Stimulated activated CD8-positive, alpha-beta memory T cell treated with anti-CD3 and anti-CD28 coated beads, Interleukin-4, amount 100 ng/mL, for 24 hours (primary cell): ENCODE data around the gene C16orf89.
"Not testable (repeated sequence)": the region's sequence is repeated elsewhere in the genome, so short reads cannot be mapped to it uniquely, and the experiment has no call there.

Experiments
- DNase-seq: peaks from one replicate; pipeline ENCODE4 v3.0.0-alpha.2; 2020; ENCODE audit warnings: low read depth

The C16orf89 gene

DNA sequence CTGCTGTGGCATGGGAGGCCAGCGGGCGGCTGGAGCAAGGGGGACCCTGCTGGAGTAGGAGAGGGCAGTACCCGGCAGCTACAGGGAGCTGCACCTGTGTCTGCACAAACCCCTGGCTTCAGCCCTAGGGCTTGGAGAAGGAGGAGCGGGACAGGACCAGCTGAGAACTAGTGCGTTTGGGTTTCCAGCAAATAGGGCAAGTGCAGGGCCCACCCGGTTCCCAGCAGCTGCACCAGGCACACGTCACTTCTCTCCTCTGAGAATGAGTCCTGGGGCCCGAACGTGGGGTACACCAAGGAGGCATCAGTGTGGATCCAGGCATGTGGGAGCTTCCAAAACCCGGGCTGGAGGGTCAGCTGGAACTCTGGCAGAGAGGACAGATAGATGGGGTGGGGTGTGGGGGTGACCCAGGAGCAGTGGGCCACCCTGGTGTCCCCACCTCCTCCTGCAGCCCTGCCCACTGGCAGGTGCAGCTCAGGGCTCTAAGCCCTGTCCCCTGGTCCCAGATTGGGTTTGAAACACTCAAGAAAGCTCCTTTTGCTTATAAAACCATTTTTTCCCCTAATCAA, 5.6 kb downstream of the C16orf89 start:
- DNase-seq = no peak

DNA sequence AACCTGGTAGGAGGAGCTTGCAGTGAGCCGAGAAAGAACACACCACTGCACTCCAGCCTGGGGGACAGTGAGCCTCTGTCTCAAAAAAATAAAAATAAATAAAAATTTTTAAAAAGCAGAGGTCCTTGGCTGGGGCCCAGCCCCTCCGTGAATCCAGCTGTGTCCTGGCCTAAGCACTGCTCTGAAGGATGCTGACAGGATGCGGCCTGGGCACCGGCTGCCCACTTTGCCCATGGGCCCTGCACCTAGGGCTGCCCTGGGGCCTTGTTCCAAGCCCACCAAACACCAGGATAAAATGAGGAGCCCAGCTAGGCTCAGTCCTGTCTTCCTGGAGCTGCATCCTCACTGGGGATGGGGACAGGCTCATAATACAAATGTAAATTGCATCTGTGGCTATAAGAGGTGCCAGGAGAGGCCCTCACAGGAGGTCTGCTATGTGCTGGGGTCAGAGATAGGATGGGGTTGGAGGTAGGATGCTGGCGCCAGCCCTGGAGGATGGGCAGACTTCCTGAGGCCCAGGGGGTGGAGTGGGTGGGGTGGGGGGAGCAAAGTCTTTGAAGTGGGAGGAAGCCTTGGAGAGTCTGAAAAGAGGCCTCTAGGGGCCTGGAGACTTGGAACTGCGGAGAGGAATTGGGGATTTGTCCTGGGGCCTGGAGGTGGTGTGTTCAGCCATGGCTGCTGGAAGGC, 6.2 kb downstream of the C16orf89 start:
- no peak for DNase-seq

DNA sequence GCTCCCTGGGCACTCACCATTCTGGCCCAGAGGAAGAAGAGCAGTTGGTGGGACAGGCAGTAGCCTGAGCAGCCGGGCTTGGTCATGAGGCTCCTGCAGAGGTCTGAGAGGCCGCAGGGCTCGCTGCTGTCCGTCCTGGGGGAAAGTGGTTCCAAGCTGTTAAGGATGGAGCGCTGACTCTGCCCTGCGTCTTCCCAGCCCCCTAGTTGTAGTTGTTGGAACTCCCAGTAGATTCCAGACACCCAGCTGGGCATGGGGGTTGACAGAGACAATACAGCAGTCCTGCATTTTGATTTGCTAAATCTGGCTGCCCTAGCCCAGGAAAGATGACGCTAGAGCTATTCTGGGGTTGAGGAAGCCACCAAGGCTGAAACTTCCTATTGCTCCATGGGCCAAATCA, 7.3 kb downstream of the C16orf89 start:
- DNase-seq = no peak

DNA sequence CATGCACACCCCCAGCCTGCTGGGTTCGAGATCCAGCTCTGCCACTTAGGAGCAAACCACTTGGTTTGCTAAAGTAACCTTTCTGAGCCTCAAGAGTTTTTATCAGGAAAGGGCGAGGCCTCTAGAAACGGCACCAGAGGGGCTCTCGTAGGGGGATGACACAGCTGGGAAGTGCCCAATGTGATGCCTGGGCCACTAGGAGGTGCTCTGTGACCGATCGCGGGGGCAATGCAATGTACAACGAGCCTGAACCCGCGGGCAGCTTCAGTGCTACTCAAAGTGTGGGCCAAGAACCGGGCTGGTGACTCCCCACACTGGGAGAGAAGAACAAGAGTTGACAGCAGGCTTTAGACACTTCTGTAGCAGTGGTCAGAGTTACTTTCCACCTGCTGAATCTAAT, 9.4 kb downstream of the C16orf89 start:
- DNase-seq = peak; percentile 30

DNA sequence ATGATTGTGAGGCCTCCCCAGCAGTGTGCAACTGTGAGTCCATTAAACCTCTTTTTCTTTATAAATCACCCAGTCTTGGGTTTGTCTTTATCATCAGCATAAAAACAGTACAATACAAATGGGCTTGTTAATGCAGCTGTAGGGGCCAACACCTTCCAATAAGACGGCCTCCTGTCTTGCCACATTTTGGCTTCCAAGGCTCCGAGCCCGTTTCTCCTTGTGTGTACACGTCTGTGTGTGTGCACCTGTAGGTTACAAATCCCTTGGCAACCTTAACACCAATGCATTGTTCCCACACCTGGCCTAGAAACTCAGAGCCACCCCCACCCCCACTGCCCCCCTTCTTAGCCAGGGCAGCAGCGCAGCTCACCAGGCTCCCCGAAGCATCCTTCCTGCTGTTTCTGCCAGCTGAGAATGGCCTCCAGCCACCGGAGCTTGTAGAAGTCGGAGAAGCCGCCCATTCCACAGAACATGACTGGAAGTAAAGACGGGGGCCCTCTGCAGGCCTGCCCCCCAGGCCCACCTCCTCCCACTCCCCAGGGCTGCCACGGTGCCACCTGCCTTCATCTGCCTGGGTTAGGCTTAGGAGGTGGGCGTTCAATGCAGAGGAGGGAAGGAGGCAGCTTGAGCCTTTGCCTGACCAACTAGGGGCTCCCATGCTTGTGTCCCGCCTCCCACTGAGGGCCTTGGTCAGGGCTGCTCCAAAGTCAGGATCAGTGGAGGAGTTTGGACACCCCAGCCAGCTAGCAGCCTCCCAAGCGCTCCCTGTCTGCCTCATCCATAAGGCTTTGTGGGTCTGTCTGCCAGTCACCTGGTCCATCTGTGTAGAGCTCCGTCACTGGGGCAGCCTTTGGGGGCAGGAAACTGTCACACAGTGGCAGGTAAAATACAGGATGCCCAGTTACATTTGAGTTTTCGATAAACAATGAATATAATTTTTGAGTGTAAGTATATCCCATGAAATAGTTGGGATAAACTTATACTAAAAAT, 10.6 kb downstream of the C16orf89 start:
- no peak for DNase-seq

DNA sequence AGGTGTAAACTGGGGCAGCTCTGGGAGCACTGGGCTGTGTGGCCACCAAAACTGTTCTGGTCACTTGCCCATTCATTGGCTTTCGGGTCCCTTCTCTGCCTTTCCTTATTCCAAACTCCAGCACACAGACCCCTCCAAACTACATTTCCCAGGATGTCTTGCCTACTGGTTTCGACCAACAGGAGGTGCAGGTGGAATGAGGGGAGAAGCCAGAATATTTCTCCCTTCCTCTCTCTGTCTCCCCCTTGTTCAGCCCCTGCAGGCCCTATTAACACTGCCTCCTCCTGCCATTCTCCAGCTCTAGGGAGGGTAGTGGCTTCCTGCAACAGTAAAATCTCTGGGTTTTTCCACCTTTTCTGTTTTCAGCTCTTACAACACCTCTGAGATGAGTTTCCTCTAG, 18.8 kb downstream of the C16orf89 start:
- DNase-seq = no peak

DNA sequence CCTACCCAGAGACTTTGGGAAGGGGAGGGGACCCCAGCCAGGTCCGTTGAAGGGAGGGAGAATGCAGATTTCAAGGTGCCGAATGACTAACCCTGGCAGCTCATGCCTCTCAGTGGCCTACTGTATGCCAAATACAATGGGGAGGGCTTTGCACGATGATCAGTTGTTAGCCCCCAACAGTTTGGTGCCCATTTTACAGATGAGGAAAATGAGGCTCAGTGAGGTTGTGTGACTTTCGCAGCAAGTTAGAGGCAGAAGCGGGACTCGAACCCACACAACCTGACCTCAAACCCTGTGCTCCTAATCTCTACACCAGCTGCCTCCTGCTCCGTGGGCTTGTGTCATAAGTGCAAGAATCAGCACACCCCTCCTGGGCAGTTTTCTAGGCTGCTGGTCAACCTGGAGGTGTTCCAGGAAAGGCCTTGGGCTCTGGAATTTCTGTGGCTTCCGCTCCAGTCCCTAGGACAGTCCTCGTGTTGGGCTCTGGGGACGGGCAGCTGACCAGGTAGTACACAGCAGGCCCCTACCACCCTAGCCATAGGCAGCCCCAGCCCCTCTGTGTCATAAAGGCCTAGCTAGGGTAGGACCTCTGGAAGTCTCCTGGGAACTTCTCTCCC, 20.1 kb downstream of the C16orf89 start:
- DNase-seq = no peak

DNA sequence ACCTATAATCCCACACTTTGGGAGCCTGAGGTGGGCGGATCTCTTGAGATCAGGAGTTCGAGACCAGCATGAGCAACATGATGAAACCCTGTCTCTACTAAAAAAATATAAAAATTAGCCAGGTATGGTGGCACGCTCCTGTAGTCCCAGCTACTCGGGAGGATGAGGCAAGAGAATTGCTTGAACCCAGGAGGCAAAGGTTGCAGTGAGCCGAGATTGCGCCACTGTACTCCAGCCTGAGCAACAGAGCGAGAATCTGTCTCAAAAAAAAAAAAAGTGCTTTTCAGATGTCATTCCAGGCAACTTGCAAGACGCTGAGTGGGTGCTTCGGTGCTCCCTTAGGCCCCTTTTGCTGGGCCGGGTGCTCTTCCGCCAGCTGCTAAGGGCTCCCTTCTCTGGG, 21.2 kb downstream of the C16orf89 start:
- DNase-seq = not testable (repeated sequence)

DNA sequence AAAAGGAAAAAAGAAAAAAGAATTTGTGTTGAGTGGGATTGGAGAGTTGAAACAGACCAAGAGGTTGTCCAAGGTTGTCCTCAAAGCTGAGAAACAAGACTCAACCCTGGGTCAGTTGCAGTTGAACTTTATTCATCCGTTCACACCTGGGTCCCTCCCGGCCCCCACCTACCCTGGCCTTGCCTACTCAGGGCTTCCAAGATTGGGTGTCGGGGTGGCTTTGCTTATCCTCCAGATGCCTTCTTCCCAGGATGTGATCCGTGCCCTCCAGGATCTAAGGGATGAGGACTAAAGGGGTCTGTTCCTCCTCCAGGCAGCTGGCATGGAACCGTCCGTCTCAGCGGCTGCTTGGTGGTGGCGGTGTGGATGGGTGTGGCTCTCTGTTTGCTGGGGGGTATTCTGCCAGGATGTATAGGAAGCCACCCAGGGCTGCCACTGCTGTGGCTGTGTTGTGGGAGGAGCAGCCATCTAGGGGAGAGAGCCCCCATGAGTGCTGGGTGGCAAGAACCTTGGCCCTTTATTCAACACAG, 21.7 kb downstream of the C16orf89 start:
- DNase-seq = no peak

DNA sequence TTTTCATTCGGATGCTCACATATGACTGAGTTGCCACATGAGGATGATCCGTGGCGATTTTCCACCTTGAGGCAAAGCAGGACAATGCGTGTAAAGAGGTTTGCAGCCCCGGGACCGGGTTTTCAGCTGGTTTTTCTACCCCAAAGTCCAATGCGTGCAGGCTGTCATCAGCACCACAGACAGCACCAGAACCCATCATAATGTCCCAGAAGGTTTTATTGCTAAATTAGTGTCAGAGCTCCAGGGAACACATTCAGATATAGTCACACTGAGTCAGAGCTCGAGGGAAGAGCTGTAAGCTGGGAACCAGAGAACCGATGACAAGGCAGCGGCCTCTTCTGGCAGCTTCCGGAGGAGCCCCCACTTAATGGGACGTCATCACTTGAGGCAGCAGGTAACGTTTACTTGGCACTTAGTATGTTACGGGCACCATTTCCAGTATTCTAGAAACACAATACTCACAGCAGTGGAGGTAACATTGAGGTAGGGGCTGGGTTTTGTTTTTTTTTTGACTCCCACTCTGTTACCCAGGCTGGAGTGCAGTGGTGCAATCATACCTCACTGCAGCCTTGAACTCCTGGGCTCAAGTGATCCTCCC, 23.1 kb downstream of the C16orf89 start:
- no peak for DNase-seq

DNA sequence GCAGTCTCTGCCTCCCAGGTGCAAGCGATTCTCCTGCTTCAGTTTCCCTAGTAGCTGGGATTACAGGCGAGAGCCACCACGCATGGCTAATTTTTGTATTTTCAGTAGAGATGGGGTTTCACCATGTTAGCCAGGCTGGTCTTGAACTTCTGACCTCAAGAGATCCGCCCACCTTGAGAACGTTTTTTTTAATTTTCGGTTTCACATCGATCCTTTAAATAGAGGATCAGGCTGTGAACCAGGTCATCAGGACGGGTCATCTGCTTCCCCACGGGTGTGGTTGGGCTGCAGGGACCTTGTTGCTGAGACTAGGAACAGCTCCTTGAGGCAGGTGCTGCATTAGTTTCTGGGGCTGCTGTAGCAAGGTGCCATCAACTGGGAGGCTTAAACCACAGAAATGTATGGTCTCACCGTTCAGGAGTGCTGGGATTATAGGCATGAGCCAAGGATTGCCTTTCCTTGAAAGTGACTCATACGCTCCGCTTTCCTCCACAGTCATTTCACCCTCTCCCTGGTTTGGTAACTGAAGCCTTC, 24.1 kb downstream of the C16orf89 start:
- DNase-seq = no peak

DNA sequence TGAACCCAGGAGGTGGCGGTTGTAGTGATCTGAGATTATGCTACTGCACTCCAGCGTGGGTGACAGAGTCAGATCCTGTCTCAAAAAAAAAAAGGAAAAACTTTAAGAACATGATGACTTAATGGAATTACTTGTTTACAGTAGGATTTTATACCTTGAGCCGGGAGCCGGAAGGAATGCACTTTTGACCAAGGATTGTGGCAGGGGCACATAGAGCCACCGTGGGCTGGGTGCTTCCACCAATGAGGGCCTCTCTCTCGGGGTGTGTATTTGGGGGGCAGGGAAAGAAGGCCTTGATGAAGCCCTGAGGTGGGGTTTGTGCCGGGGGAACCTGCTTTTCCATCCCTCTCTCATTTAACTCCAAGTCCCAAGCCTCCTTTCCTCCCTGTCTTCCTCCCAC, 25.3 kb downstream of the C16orf89 start:
- no peak for DNase-seq

DNA sequence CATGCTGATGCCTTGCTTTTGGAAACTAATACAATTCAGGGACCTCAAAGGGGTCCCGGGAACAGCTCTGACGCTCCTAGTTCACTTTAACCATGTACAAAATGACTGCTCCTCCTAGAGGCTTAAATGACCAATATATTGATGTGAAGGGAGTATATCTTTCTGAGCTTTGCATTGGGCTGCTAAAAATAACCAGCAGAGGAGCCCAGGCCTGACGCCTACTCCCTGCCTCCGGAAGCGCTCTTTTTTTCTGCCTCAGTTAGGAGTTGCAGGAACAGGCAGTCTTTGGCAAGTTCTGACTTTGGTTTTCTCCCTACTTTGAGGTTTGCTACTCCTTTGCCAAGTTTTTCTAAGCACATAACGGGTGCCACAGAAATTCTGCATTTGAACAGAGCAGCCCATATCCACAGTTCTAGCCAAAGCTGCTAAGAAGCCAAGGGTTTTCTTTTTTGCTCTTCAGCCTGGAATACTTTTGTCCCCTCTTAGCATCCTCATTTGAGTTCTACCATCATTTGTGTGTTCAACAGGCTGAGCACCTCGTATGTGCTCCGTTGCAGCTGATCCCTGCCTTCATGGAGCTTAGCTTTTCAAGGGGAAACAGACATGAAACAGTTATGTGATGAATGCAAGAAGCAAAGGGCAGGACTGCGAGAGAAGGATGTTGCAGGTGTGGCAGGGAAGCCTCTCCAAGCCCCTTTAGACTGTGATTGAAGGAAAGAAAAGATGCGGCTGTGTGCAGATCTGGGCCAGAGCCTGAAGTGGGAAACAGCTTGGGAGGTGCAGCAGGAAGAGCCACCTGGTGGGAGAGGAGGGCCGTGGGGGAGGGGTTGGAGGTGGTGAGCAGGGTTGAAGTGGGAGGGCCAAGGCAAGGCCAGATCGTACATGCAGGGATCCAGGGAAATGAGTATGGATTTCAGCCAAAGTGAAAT, 29.3 kb downstream of the C16orf89 start:
- DNase-seq = no peak

DNA sequence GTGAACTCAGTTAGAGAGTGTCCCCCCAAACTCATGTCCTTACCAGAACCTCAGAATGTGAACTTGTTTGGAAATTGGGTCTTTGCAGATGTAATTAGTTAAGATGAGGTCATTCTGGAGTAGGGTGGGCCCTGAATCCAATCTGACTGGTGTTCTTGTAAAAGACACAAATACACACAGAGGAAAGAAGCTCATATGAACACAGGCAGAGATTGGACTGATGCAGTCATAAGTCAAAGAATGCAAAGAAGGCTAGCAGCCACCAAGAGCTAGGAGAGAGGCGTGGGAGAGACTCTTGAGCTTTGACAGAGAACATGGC, 29.9 kb downstream of the C16orf89 start:
- no peak for DNase-seq

DNA sequence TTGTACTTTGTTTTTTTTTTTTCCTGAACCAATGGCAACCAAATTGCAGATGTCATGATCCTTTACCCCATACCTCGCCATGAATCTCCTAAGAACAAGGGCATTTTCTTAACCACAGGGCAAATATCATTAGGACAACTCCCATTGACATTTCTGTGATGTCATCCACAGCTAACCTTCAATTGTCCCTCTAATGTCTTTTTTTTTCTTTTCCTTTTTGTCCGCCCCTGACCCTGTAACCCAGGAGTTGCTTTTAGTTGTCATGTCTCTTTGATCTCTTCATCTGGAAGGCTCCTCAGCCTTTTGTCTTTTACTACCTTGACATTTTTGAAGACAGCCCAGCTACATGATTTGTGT, 31.6 kb downstream of the C16orf89 start:
- DNase-seq = no peak

DNA sequence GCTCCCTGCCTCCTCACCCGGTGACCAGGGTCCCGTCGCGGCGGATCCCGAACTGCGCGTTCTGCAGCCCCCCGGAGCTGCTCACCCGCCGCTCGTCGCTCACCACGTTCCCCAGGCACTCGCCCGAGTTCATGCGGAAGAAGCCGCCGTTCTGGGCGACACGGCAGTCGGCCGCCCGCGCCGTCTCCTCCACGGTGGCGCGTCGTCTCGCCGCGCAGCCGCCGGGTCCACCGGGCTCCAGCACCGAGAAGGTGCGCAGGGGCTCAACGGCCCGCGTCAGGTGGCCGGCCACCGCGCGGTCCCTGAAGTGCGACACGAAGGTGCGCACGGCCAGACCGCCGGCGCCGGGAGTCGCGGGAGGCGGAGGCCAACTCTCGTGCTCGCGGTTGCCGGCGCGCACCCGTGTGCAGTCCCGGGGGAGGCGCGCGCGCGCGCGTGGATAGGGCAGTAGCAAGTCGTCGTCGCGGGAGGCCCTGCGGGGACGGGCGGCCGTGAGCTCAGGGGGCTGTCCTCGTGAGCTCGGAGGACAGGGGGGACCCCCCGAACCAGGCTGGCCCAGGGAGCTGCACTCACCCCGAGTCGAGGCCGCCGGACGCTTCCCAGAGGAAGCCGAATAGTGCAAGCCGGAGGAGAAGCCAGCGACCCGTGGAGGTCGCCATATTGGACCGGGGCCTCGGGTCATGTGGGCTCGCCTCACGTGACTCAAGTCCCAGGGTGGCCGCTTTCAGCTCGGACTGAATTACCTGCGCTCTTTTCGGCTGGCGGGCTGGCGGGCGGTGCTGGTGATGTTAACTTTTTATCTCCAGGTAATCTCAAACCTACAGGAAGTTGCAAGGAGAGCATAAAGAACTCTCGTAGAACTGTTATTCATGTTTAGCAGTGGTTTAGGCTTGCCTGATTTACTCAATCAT, 32.2 kb downstream of the C16orf89 start, which contains the start of gene NAGPA:
Gene NAGPA, minus strand, starts transcription at position 680 of the 911 bp plus-strand sequence. Its CDS starts 21 bp downstream, at position 659.
- DNase-seq = peak; percentile 66

DNA sequence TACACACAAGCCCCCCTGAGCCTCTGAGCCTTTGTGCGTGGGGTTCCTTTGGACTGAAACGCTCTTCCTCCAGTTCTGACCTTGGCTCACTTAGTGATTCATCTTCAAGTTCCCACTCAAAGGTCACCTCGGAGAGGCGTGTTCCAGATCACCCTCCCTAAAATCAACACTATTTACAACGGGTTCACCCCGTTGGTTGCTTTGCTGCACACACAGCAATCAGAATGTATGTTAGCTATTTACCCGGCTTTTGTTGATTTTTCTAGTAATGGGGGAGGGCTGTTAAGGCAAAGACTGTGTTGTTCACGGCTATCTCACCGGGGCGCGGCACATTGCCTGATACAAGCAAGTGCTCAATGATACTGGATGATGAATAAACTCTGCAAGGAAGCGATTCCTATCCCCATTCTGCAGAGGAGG, 33.0 kb downstream of the C16orf89 start:
- DNase-seq = no peak

DNA sequence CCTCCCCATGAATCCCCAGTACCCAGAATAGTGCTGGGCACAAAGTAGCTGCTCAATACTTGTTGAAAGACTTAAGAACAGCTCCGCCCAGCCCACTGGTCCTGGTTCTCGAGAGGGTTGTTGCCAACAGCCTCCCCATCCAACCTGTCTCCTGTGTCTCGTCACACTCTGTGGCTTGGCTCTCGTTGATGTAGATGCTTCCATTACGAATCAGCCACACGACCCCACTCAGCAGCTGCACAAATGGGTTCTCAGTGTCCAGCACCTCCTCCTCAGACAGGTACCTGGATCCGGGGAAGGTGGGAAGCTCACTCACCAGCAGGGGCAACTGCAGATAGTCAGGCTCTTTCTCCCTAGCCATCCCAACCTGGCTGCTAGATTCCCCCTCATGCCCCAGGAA, 34.2 kb downstream of the C16orf89 start:
- no peak for DNase-seq

DNA sequence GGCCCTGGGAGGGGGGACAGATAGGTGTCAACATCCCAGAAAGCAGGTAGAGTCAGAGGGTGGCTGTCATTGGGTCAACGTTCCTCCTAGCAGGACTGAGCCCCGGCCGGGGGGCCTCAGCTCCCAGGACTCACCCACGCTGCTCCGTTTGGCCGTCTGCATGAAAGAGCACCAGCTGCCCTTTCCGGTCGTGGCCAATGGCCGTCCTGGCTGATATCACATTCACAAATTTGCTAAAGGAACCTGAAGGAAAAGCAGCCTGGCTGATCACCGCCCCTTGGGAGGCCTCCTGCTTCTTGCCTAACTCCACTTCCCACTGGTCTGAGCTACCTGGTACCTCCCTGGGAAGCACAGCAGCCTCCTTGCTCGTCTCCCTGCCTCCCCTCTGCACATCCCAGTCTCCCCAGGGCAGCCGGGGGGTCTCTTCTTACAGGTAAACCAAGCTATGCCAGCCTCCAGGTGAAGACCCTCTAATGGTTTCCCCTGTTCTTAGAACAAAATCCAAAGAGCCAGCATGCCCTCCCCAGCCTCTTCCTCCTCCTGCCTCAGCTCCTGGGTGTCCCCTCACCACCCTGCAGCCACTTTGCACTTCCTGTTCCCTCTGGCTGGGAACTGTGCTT, 35.4 kb downstream of the C16orf89 start:
- DNase-seq = no peak
